SK-N-SH (cell line): ENCODE data around the gene ANO2.

Experiments
- CHD2 ChIP-seq: fragments of 150-350 bp; IDR thresholded peaks from 2 replicates; pipeline ENCODE4 v1.6.1; 2018; ENCODE audit warnings: low read length; ENCODE audit not compliant: partially characterized antibody
- CTCF ChIP-seq: fragments of 200-600 bp; sonication (generic); IDR thresholded peaks from 2 replicates; pipeline ENCODE4 v1.6.1; 2017; ENCODE audit warnings: antibody characterized with exemption, mild to moderate bottlenecking, moderate library complexity
- EZH2phosphoT487 ChIP-seq: fragments of 200-600 bp; sonication (generic); IDR thresholded peaks from 2 replicates; pipeline ENCODE4 v1.6.1; 2017; ENCODE audit warnings: low read depth, mixed run types, mild to moderate bottlenecking, antibody characterized with exemption, moderate library complexity, borderline replicate concordance
- FOXM1 ChIP-seq: IDR thresholded peaks from 2 replicates; pipeline ENCODE4 v1.4.0; 2012; ENCODE audit warnings: low read depth, mild to moderate bottlenecking
- JUND ChIP-seq: IDR thresholded peaks from 2 replicates; pipeline ENCODE4 v1.4.0; 2012
- POLR2AphosphoS5 ChIP-seq: IDR thresholded peaks from 2 replicates; pipeline ENCODE4 v1.6.1; 2012; ENCODE audit warnings: low read depth, low read length
- RCOR1 ChIP-seq: fragments of 150-350 bp; IDR thresholded peaks from 2 replicates; pipeline ENCODE4 v1.6.1; 2017; ENCODE audit warnings: antibody characterized with exemption, low read length
- SMC3 ChIP-seq: IDR thresholded peaks from 2 replicates; pipeline ENCODE4 v1.6.1; 2012; ENCODE audit warnings: low read depth, low read length, improper control_type of control experiment

GRCh38 chr12:5746036-5746908, 198.8 kb downstream of the ANO2 start:
- TF ChIP-seq FOXM1 (no peak), CTCF (no peak), JUND (no peak), RCOR1 (no peak), CHD2 (no peak), SMC3 (no peak), EZH2phosphoT487 (no peak), POLR2AphosphoS5 (no peak)
